LNCAP (cell line): ENCODE data around the gene DCTN5.

Experiments
- CTCF ChIP-seq: fragments of 450-650 bp; IDR thresholded peaks from 2 replicates; pipeline ENCODE4 v1.5.1; 2017; ENCODE audit warnings: mild to moderate bottlenecking

DCTN5 gene

GRCh38 chr16:23701045-23701444, 59.8 kb downstream of the DCTN5 start:
- no peak for TF ChIP-seq CTCF

GRCh38 chr16:23702951-23703350, 61.7 kb downstream of the DCTN5 start:
- TF ChIP-seq CTCF, result no peak

GRCh38 chr16:23704772-23705516, 63.7 kb downstream of the DCTN5 start:
- no peak for TF ChIP-seq CTCF

- TF ChIP-seq CTCF, result no peak
Observed at GRCh38 chr16:23705517-23705902, 64.2 kb downstream of the DCTN5 start.

GRCh38 chr16:23706439-23706838, 65.2 kb downstream of the DCTN5 start:
- TF ChIP-seq CTCF, result no peak

- TF ChIP-seq CTCF, result no peak
Observed at GRCh38 chr16:23709536-23709935, 68.3 kb downstream of the DCTN5 start.

GRCh38 chr16:23710008-23710407, 68.7 kb downstream of the DCTN5 start:
- TF ChIP-seq CTCF, result no peak

- no peak for TF ChIP-seq CTCF
Observed at GRCh38 chr16:23710504-23710903, 69.2 kb downstream of the DCTN5 start.
